HG02798 (cell line): ENCODE results near the gene ANKS4B.
"Not testable (repeated sequence)": the region's sequence is repeated elsewhere in the genome, so short reads cannot be mapped to it uniquely, and the experiment has no call there.

ENCODE experiments used
- ATAC-seq: cut with Tn5 transposase; IDR thresholded peaks from one replicate; pipeline ENCODE4 v1.9.1; 2021; ENCODE audit warnings: mild to moderate bottlenecking; ENCODE audit not compliant: unreplicated experiment, poor library complexity

ANKS4B gene

GRCh38 chr16:21233521-21234150 is at the start of gene ANKS4B:
TSS of gene ANKS4B (plus strand) at chr16:21233699. CDS start at chr16:21233738, 39 bp downstream.
- no peak for ATAC-seq

- no peak for ATAC-seq
Observed at GRCh38 chr16:21183995-21184394, 49.5 kb upstream of the ANKS4B start.

GRCh38 chr16:21184834-21185233 is 48.7 kb upstream of the ANKS4B start:
- no peak for ATAC-seq

GRCh38 chr16:21185659-21186325 is 47.7 kb upstream of the ANKS4B start:
- ATAC-seq = no peak

GRCh38 chr16:21186326-21186691 is 47.2 kb upstream of the ANKS4B start:
- ATAC-seq = no peak

- ATAC-seq = no peak
Observed at GRCh38 chr16:21189311-21189710, 44.2 kb upstream of the ANKS4B start.

- no peak for ATAC-seq
Observed at GRCh38 chr16:21190013-21190412, 43.5 kb upstream of the ANKS4B start.

GRCh38 chr16:21190599-21190998 is 42.9 kb upstream of the ANKS4B start:
- ATAC-seq = no peak

GRCh38 chr16:21192991-21193390 is 40.5 kb upstream of the ANKS4B start:
- no peak for ATAC-seq

GRCh38 chr16:21194771-21195301 is 38.7 kb upstream of the ANKS4B start:
- ATAC-seq = no peak

- ATAC-seq = not testable (repeated sequence)
Observed at GRCh38 chr16:21195330-21195729, 38.2 kb upstream of the ANKS4B start.

- no peak for ATAC-seq
Observed at GRCh38 chr16:21197112-21197511, 36.4 kb upstream of the ANKS4B start.

- ATAC-seq = no peak
Observed at GRCh38 chr16:21197621-21198020, 35.9 kb upstream of the ANKS4B start.

GRCh38 chr16:21199607-21200218 is 33.8 kb upstream of the ANKS4B start:
- no peak for ATAC-seq

GRCh38 chr16:21203155-21203797 is 30.2 kb upstream of the ANKS4B start:
- ATAC-seq = no peak

GRCh38 chr16:21205303-21205702 is 28.2 kb upstream of the ANKS4B start:
- ATAC-seq = no peak

- no peak for ATAC-seq
Observed at GRCh38 chr16:21206550-21206949, 26.9 kb upstream of the ANKS4B start.

GRCh38 chr16:21208446-21209230 is 24.9 kb upstream of the ANKS4B start:
- no peak for ATAC-seq

GRCh38 chr16:21211486-21211885 is 22.0 kb upstream of the ANKS4B start, which contains the start of gene ZP2:
TSS of gene ZP2 (minus strand) at chr16:21211574. CDS start at chr16:21211547, 27 bp downstream.
- no peak for ATAC-seq

- no peak for ATAC-seq
Observed at GRCh38 chr16:21214086-21214485, 19.4 kb upstream of the ANKS4B start.
